Suprapubic skin (tissue), 4 donors: ENCODE data around the gene TGFBI. TPM values are rescaled to one million over a fixed set of nuclear protein-coding genes. Genes with fewer than 3 reads are reported as not detected.

Experiments used
- DNase-seq, 2 donors: peaks; one replicate each; pipeline ENCODE4 v3.0.0-alpha.2; 2019; ENCODE audit warnings: low spot score in 2 of 2
- H3K27ac ChIP-seq: fragments of 200-600 bp; sonication (generic); one replicate; pipeline ENCODE4 v1.5.1; 2019
- H3K27me3 ChIP-seq: fragments of 200-600 bp; sonication (generic); one replicate; pipeline ENCODE4 v1.5.1; 2019
- H3K36me3 ChIP-seq: fragments of 200-600 bp; sonication (generic); one replicate; pipeline ENCODE4 v1.5.1; 2019
- H3K4me1 ChIP-seq: fragments of 200-600 bp; sonication (generic); one replicate; pipeline ENCODE4 v1.5.1; 2019
- H3K4me3 ChIP-seq: fragments of 200-600 bp; sonication (generic); one replicate; pipeline ENCODE4 v1.5.1; 2019; ENCODE audit warnings: mild to moderate bottlenecking
- H3K9me3 ChIP-seq: fragments of 200-600 bp; sonication (generic); one replicate; pipeline ENCODE4 v1.5.1; 2019
- CTCF ChIP-seq, 2 donors: fragments of 200-600 bp in 1 of 2; fragments of 450-650 bp in 1 of 2; sonication (generic) in 1 of 2; IDR thresholded peaks; one replicate each; pipeline ENCODE4 v1.5.1; 2016 to 2019; ENCODE audit warnings: antibody characterized with exemption in 2 of 2, mild to moderate bottlenecking in 1 of 2, moderate library complexity in 1 of 2
- EP300 ChIP-seq: sonication (generic); formaldehyde crosslinking; IDR thresholded peaks from one replicate; pipeline ENCODE4 v1.6.1; 2017; ENCODE audit warnings: antibody characterized with exemption
- POLR2A ChIP-seq, 2 donors: fragments of 450-650 bp; IDR thresholded peaks; one replicate each; pipeline ENCODE4 v1.6.1; 2017; ENCODE audit warnings: antibody characterized with exemption in 2 of 2, mild to moderate bottlenecking in 2 of 2, moderate library complexity in 2 of 2
- POLR2AphosphoS5 ChIP-seq, 3 donors: sonication (generic); formaldehyde crosslinking; IDR thresholded peaks; one replicate each; pipeline ENCODE4 v1.6.1; 2017; ENCODE audit warnings: antibody characterized with exemption in 3 of 3
- WGBS: methylation state at CpG from one replicate; pipeline ENCODE4 v1.1.5; 2018; 5-methylcytosine and 5-hydroxymethylcytosine counted together
- total RNA-seq, 4 donors: library from RNA; depleted of rRNA; stranded (reverse); fragments of >200 nt; gene quantifications; one replicate each; pipeline ENCODE4 v1.1.0, GENCODE V29; 2016

Gene TGFBI
- total RNA-seq, 4 donors from 2014 or later, result 300 to 719 (median 389) TPM

DNA sequence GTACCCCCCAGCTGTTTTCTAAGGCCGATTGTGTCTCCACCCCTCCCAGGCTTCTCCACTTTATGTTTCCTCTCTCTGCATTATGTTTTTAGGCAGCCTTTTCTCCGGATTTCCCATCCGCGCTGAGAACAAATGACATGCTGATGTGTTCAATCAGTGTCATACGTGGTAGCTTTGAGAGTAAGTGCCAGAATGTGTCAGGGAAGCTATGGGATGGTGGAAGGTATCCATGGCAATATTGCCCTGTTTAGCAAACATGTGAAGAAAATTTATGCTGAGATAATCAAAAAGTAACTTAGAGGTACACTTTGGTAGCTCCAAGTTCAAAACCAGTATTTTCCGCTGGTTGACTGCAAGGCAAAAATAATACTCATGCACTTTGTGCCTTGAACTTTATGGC is 37.4 kb upstream of the TGFBI start:
- Histone ChIP-seq H3K9me3 (no peaks in the 10 kb centered on the region), H3K4me1 (peaks cover 26% of the 10 kb centered on the region), H3K27ac (no peak overlapping the region), H3K36me3 (no peaks in the 10 kb centered on the region), H3K27me3 (no peaks in the 10 kb centered on the region), H3K4me3 (no peak overlapping the region)
- 63% methylated on average over 6 of the region's 6 CpGs for WGBS
- no peak for DNase-seq
- TF ChIP-seq CTCF (IDR thresholded peaks at IDR 0.05) (no peak), POLR2A (IDR thresholded peaks at IDR 0.05) (no peak), POLR2AphosphoS5 (IDR thresholded peaks at IDR 0.05) (no peak), EP300 (no peak)

DNA sequence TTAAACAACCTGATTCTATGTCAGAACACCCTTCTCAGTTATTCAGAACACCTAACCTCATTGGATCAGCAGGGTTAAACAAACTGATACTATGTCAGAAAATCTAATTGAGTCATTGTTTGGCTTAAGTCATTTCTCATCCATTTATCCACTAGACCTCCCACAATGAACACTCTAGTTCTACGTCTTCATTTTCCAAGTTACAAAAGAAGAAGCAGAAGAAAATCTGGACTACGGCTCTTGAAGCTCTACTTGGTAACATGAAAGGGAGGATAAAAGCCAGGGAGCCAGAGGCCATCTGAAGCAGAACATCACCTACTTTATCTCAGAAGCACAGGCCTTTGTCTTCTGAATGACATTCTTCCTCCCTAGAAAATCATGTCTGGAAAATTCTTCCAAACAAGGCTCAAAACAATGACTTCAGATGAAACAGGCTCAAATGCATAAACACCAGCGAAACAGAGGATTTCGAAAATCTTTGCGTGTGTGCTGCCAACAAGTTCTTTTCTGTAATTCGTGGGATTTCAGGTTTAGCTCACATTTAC is 35.4 kb upstream of the TGFBI start:
- WGBS, result 61% methylated on average over 6 of the region's 6 CpGs
- TF ChIP-seq EP300 (no peak), POLR2AphosphoS5 (IDR thresholded peaks at IDR 0.05) (no peak), CTCF (IDR thresholded peaks at IDR 0.05) (no peak), POLR2A (IDR thresholded peaks at IDR 0.05) (no peak)
- H3K4me3 ChIP-seq, result no peak overlapping the region
- peak overlapping the region; percentile 59 for H3K27ac ChIP-seq
- H3K27me3 ChIP-seq, result no peaks in the 10 kb centered on the region
- H3K4me1 ChIP-seq, result peaks cover 26% of the 10 kb centered on the region
- H3K36me3 ChIP-seq, result no peaks in the 10 kb centered on the region
- no peaks in the 10 kb centered on the region for H3K9me3 ChIP-seq
- no peak for DNase-seq

DNA sequence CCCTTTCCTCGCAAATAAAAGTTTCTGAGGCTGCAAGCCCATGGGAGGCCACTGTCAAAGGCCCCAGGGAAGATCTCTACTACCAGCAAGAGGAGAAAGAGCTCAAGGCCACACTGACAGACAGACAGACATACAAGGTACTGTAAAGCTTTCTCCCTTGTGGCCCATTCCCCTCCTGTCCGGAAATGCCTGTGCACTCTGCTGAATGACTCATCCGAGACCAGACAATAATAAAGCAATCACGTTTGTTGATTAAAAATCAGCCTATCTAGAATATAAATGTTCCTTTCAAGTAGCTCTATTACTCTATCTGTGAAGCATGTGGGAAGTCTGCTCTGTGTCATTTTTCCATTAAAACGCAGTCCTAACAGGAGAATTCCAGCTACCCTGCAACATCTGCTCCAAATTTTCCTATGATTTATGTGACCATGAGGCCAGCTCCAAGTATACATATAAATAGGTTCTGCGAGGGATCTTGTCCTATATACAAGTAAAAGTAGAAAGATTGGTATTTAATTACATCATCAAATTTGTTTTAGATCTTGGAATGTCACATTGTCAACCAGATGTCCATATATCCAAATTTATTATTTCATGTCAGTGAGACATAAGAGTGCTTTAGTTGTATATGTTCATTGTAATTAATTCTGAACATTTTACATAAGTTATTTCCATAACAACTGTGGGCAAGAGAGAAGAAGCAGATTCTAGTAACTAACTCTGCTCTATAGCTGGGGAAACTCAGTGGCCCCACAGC is 34.7 kb upstream of the TGFBI start:
- H3K27me3 ChIP-seq, result no peaks in the 10 kb centered on the region
- TF ChIP-seq CTCF (IDR thresholded peaks at IDR 0.05) (no peak), EP300 (no peak)
- no peak overlapping the region for H3K4me3 ChIP-seq
- H3K27ac ChIP-seq, result peak overlapping the region; percentile 59
- H3K36me3 ChIP-seq, result no peaks in the 10 kb centered on the region
- H3K9me3 ChIP-seq, result no peaks in the 10 kb centered on the region
- H3K4me1 ChIP-seq, result peaks cover 26% of the 10 kb centered on the region
- no peak for DNase-seq
- WGBS, result 49% methylated on average over 6 of the region's 6 CpGs

DNA sequence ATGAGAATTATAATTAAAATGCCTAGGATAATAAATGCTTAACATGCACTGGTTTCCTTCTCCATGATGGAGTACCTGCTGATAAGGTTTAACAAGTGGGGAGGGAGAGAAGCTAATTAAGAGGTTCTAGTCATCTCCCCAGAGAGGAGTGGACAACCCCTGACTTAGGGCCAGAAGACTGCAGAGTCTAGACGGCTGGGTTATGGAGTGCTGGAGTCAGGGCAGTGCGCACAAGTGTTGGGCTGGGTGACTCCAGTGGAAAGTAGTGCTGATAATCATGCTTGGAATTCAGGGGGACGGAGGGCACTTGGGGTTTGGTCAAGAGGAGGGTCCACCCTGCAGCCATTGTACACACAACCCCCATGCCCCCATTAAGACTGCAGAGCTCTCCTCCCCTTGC is 32.8 kb upstream of the TGFBI start:
- H3K4me3 ChIP-seq, result no peak overlapping the region
- no peak overlapping the region for H3K27ac ChIP-seq
- H3K36me3 ChIP-seq, result no peaks in the 10 kb centered on the region
- WGBS, result 95% methylated on average over 3 of the region's 3 CpGs
- H3K27me3 ChIP-seq, result no peaks in the 10 kb centered on the region
- H3K4me1 ChIP-seq, result peaks cover 15% of the 10 kb centered on the region
- no peaks in the 10 kb centered on the region for H3K9me3 ChIP-seq
- TF ChIP-seq POLR2AphosphoS5 (IDR thresholded peaks at IDR 0.05), result no peak
- DNase-seq, result no peak

- Histone ChIP-seq H3K27me3 (no peaks in the 10 kb centered on the region), H3K4me3 (no peak overlapping the region), H3K36me3 (no peaks in the 10 kb centered on the region), H3K27ac (no peak overlapping the region), H3K9me3 (no peaks in the 10 kb centered on the region), H3K4me1 (peaks cover 16% of the 10 kb centered on the region)
- TF ChIP-seq EP300 (no peak), POLR2A (IDR thresholded peaks at IDR 0.05) (no peak), CTCF (IDR thresholded peaks at IDR 0.05) (no peak), POLR2AphosphoS5 (IDR thresholded peaks at IDR 0.05) (no peak)
- WGBS, result 88% methylated on average over 2 of the region's 2 CpGs
- DNase-seq, result no peak
These were observed 32.2 kb upstream of the TGFBI start for GRCh38 chr5:135996611-135997010.
